GM10847 (cell line): Measurements from ENCODE around the gene AARS2.

Experiments used
- POLR2A ChIP-seq: IDR thresholded peaks from 2 replicates; pipeline ENCODE4 v1.6.1; 2011; ENCODE audit not compliant: insufficient read length; ENCODE audit errors: extremely low read depth

Gene AARS2

GRCh38 chr6:44263354-44264100 is 49.6 kb downstream of the AARS2 start:
- peak; percentile 35 for TF ChIP-seq POLR2A

- peak; percentile 11 for TF ChIP-seq POLR2A
Observed at GRCh38 chr6:44262467-44263353, 50.4 kb downstream of the AARS2 start.

- TF ChIP-seq POLR2A: no peak
Observed at GRCh38 chr6:44261581-44261980, 51.6 kb downstream of the AARS2 start.

- TF ChIP-seq POLR2A: no peak
Observed at GRCh38 chr6:44260451-44261297, 52.5 kb downstream of the AARS2 start.

GRCh38 chr6:44260011-44260410 is 53.1 kb downstream of the AARS2 start:
- no peak for TF ChIP-seq POLR2A

GRCh38 chr6:44258921-44259320 is 54.2 kb downstream of the AARS2 start:
- TF ChIP-seq POLR2A: no peak

- TF ChIP-seq POLR2A: no peak
Observed at GRCh38 chr6:44258325-44258863, 54.8 kb downstream of the AARS2 start.

- no peak for TF ChIP-seq POLR2A
Observed at GRCh38 chr6:44257753-44258324, 55.3 kb downstream of the AARS2 start.

GRCh38 chr6:44257025-44257752 is 56.0 kb downstream of the AARS2 start, which contains the start of gene SLC35B2:
SLC35B2 (minus strand) TSS chr6:44257528; CDS start chr6:44257410, 118 bp downstream.
- peak; percentile 40 for TF ChIP-seq POLR2A

- TF ChIP-seq POLR2A: no peak
Observed at GRCh38 chr6:44256775-44257024, 56.4 kb downstream of the AARS2 start.

- peak; percentile 16 for TF ChIP-seq POLR2A
Observed at GRCh38 chr6:44255871-44256774, 57.0 kb downstream of the AARS2 start.

- no peak for TF ChIP-seq POLR2A
Observed at GRCh38 chr6:44255105-44255808, 57.9 kb downstream of the AARS2 start.
